ENCODE data around the gene CCNYL1. TPM values are rescaled to one million over a fixed set of nuclear protein-coding genes. Genes with fewer than 3 reads are reported as not detected.

CCNYL1 gene
- polyA plus RNA-seq, 1 of the 3 experiments (the other 2 are of a cell fraction): 8.7 TPM

DNA sequence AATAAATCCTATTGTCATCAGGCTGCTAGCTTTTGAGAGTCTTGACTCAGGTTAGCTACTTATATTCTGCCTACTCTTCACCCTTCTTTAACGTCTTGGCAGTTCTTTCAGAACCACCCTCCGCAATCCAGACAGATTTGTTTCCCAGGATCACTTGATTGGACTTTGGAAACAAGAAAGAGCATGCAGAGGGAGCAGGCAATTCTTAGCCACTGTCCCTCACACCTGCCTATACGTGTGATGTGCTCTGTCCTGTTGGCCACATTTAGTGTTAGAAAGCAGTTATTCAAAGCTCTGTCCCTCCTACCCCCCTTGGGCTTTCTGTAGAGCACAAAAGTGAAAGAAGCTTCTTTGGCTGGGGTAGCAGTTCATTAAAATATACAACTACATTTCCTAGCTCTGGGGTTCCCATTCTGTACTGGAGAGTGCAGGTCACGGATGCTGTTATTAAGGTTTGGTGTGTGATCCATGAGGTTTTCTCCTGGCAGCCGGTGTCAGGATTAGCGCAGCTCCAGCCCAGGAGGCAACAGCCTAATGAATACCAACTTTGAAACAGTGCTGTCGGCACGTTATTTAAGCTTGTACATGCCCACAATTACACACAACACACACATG is 52.0 kb downstream of the CCNYL1 start:
- Histone ChIP-seq H3K9me3 (no peaks in the 10 kb centered on the region), H3K9me2 (no peaks in the 10 kb centered on the region), H3K4me2 (no peak overlapping the region), H3K27me3 (ENCODE audit: insufficient read depth) (no peaks in the 10 kb centered on the region), H3F3A (replicated peaks; ENCODE audit: insufficient read depth) (no peaks in the 10 kb centered on the region), H2AFZ (ENCODE audit: low read depth) (no peak overlapping the region), H4K20me1 (ENCODE audit: insufficient read depth) (no peaks in the 10 kb centered on the region), H3K4me3 (ENCODE audit: low read depth in 2 of 2, low read length in 1 of 2) (no peak overlapping the region), H3K36me3 (replicated peaks in 1 of 2; ENCODE audit: control insufficient read depth in 1 of 2, insufficient read depth in 2 of 2, low read length in 1 of 2) (peaks cover 3 to 5% of the 10 kb centered on the region in 2 experiments), H3K27ac (ENCODE audit: low read depth in 2 of 2, low read length in 1 of 2) (no peak overlapping the region), H3K4me1 (ENCODE audit: control insufficient read depth in 1 of 2, insufficient read depth in 2 of 2, low read depth in 1 of 2, low read length in 1 of 2) (peaks cover 10 to 17% of the 10 kb centered on the region in 2 experiments; a peak in 2 of 4 replicates), H3K79me2 (ENCODE audit: insufficient read depth) (no peaks in the 10 kb centered on the region), H3K9ac (no peak overlapping the region)
- DNase-seq: no peak
- WGBS (ENCODE audit: low lambda C conversion rate): 94% methylated on average over 8 of the region's 8 CpGs
- TF ChIP-seq, protein P1, sequence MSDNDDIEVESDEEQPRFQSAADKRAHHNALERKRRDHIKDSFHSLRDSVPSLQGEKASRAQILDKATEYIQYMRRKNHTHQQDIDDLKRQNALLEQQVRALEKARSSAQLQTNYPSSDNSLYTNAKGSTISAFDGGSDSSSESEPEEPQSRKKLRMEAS (IDR thresholded peaks at IDR 0.05; ENCODE audit: low read depth): no peak
- no peak for TF ChIP-seq EZH2phosphoT487 (IDR thresholded peaks at IDR 0.05; ENCODE audit: borderline replicate concordance, low read depth)
- TF ChIP-seq, protein P2, sequence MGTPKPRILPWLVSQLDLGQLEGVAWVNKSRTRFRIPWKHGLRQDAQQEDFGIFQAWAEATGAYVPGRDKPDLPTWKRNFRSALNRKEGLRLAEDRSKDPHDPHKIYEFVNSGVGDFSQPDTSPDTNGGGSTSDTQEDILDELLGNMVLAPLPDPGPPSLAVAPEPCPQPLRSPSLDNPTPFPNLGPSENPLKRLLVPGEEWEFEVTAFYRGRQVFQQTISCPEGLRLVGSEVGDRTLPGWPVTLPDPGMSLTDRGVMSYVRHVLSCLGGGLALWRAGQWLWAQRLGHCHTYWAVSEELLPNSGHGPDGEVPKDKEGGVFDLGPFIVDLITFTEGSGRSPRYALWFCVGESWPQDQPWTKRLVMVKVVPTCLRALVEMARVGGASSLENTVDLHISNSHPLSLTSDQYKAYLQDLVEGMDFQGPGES (IDR thresholded peaks at IDR 0.05; ENCODE audit: low read depth, low read length): no peak
- no peak for TF ChIP-seq RFX5 (IDR thresholded peaks at IDR 0.05; ENCODE audit: low read length)
- TF ChIP-seq POLR2AphosphoS5 (IDR thresholded peaks at IDR 0.05; ENCODE audit: low read depth, low read length): no peak
- TF ChIP-seq, protein P3, sequence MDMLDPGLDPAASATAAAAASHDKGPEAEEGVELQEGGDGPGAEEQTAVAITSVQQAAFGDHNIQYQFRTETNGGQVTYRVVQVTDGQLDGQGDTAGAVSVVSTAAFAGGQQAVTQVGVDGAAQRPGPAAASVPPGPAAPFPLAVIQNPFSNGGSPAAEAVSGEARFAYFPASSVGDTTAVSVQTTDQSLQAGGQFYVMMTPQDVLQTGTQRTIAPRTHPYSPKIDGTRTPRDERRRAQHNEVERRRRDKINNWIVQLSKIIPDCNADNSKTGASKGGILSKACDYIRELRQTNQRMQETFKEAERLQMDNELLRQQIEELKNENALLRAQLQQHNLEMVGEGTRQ (IDR thresholded peaks at IDR 0.05; ENCODE audit: borderline replicate concordance, low read depth, low read length): no peak
- TF ChIP-seq FOSL2 (IDR thresholded peaks at IDR 0.05; ENCODE audit: borderline replicate concordance, low read depth): no peak
- TF ChIP-seq MXI1 (IDR thresholded peaks at IDR 0.05; ENCODE audit: low read depth, low read length): no peak
- TF ChIP-seq TAF1 (IDR thresholded peaks at IDR 0.05; ENCODE audit: borderline replicate concordance, low read depth, low read length): no peak
- no peak for TF ChIP-seq JUND (IDR thresholded peaks at IDR 0.05)
- TF ChIP-seq GABPA (IDR thresholded peaks at IDR 0.05; ENCODE audit: low read depth): no peak
- TF ChIP-seq, protein P4, sequence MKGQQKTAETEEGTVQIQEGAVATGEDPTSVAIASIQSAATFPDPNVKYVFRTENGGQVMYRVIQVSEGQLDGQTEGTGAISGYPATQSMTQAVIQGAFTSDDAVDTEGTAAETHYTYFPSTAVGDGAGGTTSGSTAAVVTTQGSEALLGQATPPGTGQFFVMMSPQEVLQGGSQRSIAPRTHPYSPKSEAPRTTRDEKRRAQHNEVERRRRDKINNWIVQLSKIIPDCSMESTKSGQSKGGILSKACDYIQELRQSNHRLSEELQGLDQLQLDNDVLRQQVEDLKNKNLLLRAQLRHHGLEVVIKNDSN (IDR thresholded peaks at IDR 0.05; ENCODE audit: borderline replicate concordance, low read depth): no peak
- no peak for TF ChIP-seq FOXJ3 (CRISPR knock-in tag; IDR thresholded peaks at IDR 0.05)
- no peak for TF ChIP-seq RXRA (IDR thresholded peaks at IDR 0.05; ENCODE audit: borderline replicate concordance, low read depth)
- no peak for TF ChIP-seq GATA2 (CRISPR knock-in tag; IDR thresholded peaks at IDR 0.05)
- TF ChIP-seq ELF1 (IDR thresholded peaks at IDR 0.05): no peak
- TF ChIP-seq RCOR1 (IDR thresholded peaks at IDR 0.05; ENCODE audit: low read length): no peak
- TF ChIP-seq TEAD4 (IDR thresholded peaks at IDR 0.05; ENCODE audit: borderline replicate concordance, insufficient read depth): no peak
- no peak for TF ChIP-seq FOXM1 (IDR thresholded peaks at IDR 0.05; ENCODE audit: low read depth)
- ChIA-PET POLR2A (no interaction called here), CTCF (interaction anchor here (0.5 to 1.5 kb wide), 6 partner anchors 26 to 411 kb away, joined by 3 to 11 read pairs (median 4); no protein-coding TSS in a partner anchor)

Measured in SK-N-SH (cell line).